IMR-90 (cell line): Measurements from ENCODE around the gene OSBPL3. TPM values are rescaled to one million over a fixed set of nuclear protein-coding genes. Genes with fewer than 3 reads are reported as not detected.

Experiments used
- ATAC-seq: fragments of 200-7000 bp; cut with Tn5 transposase; 2 replicates; pipeline ENCODE4 v1.9.1; 2020; ENCODE audit warnings: low read depth, mild to moderate bottlenecking, moderate library complexity
- BruUV-seq: library from RNA; stranded (reverse); fragments of 400-500 nt; replicated peaks from 2 replicates; lab custom pipeline; 2021; lab: Mats Ljungman, UMichigan
- CTCF ChIA-PET: fragments of 300-600 bp; formaldehyde crosslinking; extraction: SDS; loops from one replicate; lab custom pipeline; 2021; ENCODE audit warnings: antibody characterized with exemption; lab: Yijun Ruan, JAX
- POLR2A ChIA-PET: fragments of 300-600 bp; sonication (Branson Sonifier 250); formaldehyde crosslinking; loops from one replicate; lab custom pipeline; 2022; ENCODE audit warnings: antibody characterized with exemption; ENCODE audit not compliant: unreplicated experiment; lab: Charles Lee
- DNase-seq: peaks from one replicate; pipeline ENCODE4 v3.0.0; 2013
- H2AFZ ChIP-seq: replicated peaks from 2 replicates; pipeline ENCODE3; 2013; ENCODE audit warnings: low read length, mild to moderate bottlenecking; ENCODE audit not compliant: poor library complexity
- H2AK5ac ChIP-seq: 2 replicates; pipeline ENCODE4 v1.6.1; 2013; ENCODE audit warnings: low read depth, low read length, inconsistent platforms
- H2AK9ac ChIP-seq: replicated peaks from 2 replicates; pipeline ENCODE3; 2013; ENCODE audit warnings: mild to moderate bottlenecking, low read depth, low read length, moderate library complexity; ENCODE audit not compliant: poor library complexity
- H2BK120ac ChIP-seq: 2 replicates; pipeline ENCODE4 v1.6.1; 2013; ENCODE audit warnings: low read depth, low read length, inconsistent platforms
- H2BK15ac ChIP-seq: 3 replicates; pipeline ENCODE4 v1.6.1; 2013; ENCODE audit warnings: low read depth, low read length, inconsistent platforms
- H2BK20ac ChIP-seq: 2 replicates; pipeline ENCODE4 v1.6.1; 2013; ENCODE audit warnings: low read depth, mild to moderate bottlenecking, inconsistent platforms, low read length, moderate library complexity
- H2BK5ac ChIP-seq: 2 replicates; pipeline ENCODE4 v1.6.1; 2013; ENCODE audit warnings: mild to moderate bottlenecking, low read depth, low read length, inconsistent platforms; ENCODE audit not compliant: poor library complexity, severe bottlenecking
- H3K14ac ChIP-seq: replicated peaks from 2 replicates; pipeline ENCODE4 v1.6.1; 2013; ENCODE audit warnings: low read depth, low read length, inconsistent platforms
- H3K18ac ChIP-seq: 2 replicates; pipeline ENCODE4 v1.6.1; 2013; ENCODE audit warnings: low read depth, low read length, control low read depth
- H3K23ac ChIP-seq: 2 replicates; pipeline ENCODE4 v1.6.1; 2013; ENCODE audit warnings: low read depth, low read length, inconsistent platforms
- H3K27ac ChIP-seq: 2 replicates; pipeline ENCODE4 v1.5.1; 2013; ENCODE audit warnings: mild to moderate bottlenecking, control low read depth, low read length; ENCODE audit not compliant: insufficient read depth
- H3K27me3 ChIP-seq: 2 replicates; pipeline ENCODE4 v1.6.1; 2013; ENCODE audit warnings: low read length; ENCODE audit not compliant: control insufficient read depth, insufficient read depth
- H3K36me3 ChIP-seq: 2 replicates; pipeline ENCODE4 v1.6.1; 2013; ENCODE audit warnings: low read length, mixed read lengths; ENCODE audit not compliant: control insufficient read depth, insufficient read depth
- H3K4ac ChIP-seq: 2 replicates; pipeline ENCODE4 v1.6.1; 2013; ENCODE audit warnings: low read depth, low read length, inconsistent platforms
- H3K4me1 ChIP-seq: 2 replicates; pipeline ENCODE4 v1.6.1; 2013; ENCODE audit warnings: low read length, mixed read lengths; ENCODE audit not compliant: control insufficient read depth, insufficient read depth
- H3K4me2 ChIP-seq: 2 replicates; pipeline ENCODE4 v1.6.1; 2013; ENCODE audit warnings: low read depth, mild to moderate bottlenecking, control low read depth, low read length, moderate library complexity
- H3K4me3 ChIP-seq: 2 replicates; pipeline ENCODE4 v1.5.1; 2013; ENCODE audit warnings: low read depth, mild to moderate bottlenecking, control low read depth, low read length, moderate library complexity; ENCODE audit not compliant: insufficient read depth
- H3K56ac ChIP-seq: 2 replicates; pipeline ENCODE4 v1.6.1; 2013; ENCODE audit warnings: low read length, inconsistent platforms; ENCODE audit not compliant: insufficient read depth; ENCODE audit errors: extremely low read depth
- H3K79me1 ChIP-seq, 2 experiments: 2 replicates each; pipeline ENCODE4 v1.6.1; 2013; ENCODE audit warnings: low read length in 2 of 2, inconsistent platforms in 1 of 2, low read depth in 1 of 2
- H3K9ac ChIP-seq: 2 replicates; pipeline ENCODE4 v1.6.1; 2013; ENCODE audit warnings: low read depth, low read length, control low read depth
- H3K9me1 ChIP-seq: 2 replicates; pipeline ENCODE4 v1.6.1; 2013; ENCODE audit warnings: low read length, inconsistent platforms; ENCODE audit not compliant: insufficient read depth
- H3K9me3 ChIP-seq: 2 replicates; pipeline ENCODE4 v1.6.1; 2013; ENCODE audit warnings: low read length; ENCODE audit not compliant: control insufficient read depth, insufficient read depth
- H4K20me1 ChIP-seq: 2 replicates; pipeline ENCODE4 v1.6.1; 2013; ENCODE audit warnings: low read length, inconsistent platforms; ENCODE audit not compliant: insufficient read depth
- H4K5ac ChIP-seq: 2 replicates; pipeline ENCODE4 v1.6.1; 2013; ENCODE audit warnings: mild to moderate bottlenecking, low read depth, low read length, control low read depth
- H4K8ac ChIP-seq, 2 experiments: 2 replicates each; pipeline ENCODE4 v1.6.1; 2013; ENCODE audit warnings: low read depth in 2 of 2, low read length in 2 of 2, control low read depth in 1 of 2, inconsistent platforms in 1 of 2
- H4K91ac ChIP-seq: 2 replicates; pipeline ENCODE4 v1.6.1; 2013; ENCODE audit warnings: low read depth, low read length, inconsistent platforms; ENCODE audit not compliant: insufficient read depth
- FOS ChIP-seq: fragments of 150-350 bp; IDR thresholded peaks from 2 replicates; pipeline ENCODE4 v1.6.1; 2016; ENCODE audit warnings: low read depth, low read length
- MAFK ChIP-seq: IDR thresholded peaks from 2 replicates; pipeline ENCODE4 v1.6.1; 2012; ENCODE audit warnings: low read depth, low read length, improper control_type of control experiment
- MXI1 ChIP-seq: IDR thresholded peaks from 2 replicates; pipeline ENCODE4 v1.6.1; 2012; ENCODE audit warnings: low read depth, mild to moderate bottlenecking, low read length, moderate library complexity, borderline replicate concordance
- NFE2L2 ChIP-seq: fragments of 150-350 bp; IDR thresholded peaks from 2 replicates; pipeline ENCODE4 v1.6.1; 2016; ENCODE audit warnings: low read depth, mild to moderate bottlenecking, low read length
- WGBS, 2 experiments: methylation state at CpG; one replicate each; pipeline versions ENCODE4 v1.1.5 to v1.1.7; 2013; ENCODE audit warnings: missing lambda C conversion rate in 2 of 2; ENCODE audit not compliant: insufficient read length in 1 of 2; ENCODE audit errors: extremely low coverage in 2 of 2; 5-methylcytosine and 5-hydroxymethylcytosine counted together
- dilution Hi-C: fragments of 300-500 bp; cut with HindIII; formaldehyde crosslinking; loops from one replicate; pipeline ENCODE4 v1.14.3; 2018; ENCODE audit warnings: low sequenced_read_pairs; ENCODE audit not compliant: unreplicated experiment
- in situ Hi-C: fragments of 300-500 bp; cut with MboI; formaldehyde crosslinking; loops from 3 replicates; pipeline ENCODE4 v1.14.3; 2019; ENCODE audit warnings: low sequenced_read_pairs, inconsistent platforms, mixed read lengths
- intact Hi-C: fragments of 100-400 bp; cut with micrococcal nuclease; formaldehyde crosslinking; loops from 2 replicates; pipeline ENCODE4 v1.10.0; 2022
- polyA plus RNA-seq, 3 experiments: library from polyadenylated mRNA; depleted of rRNA; stranded (reverse); fragments of >200 nt; gene quantifications; 2 replicates each; pipeline ENCODE4 v1.2.3, GENCODE V29; 2012; ENCODE audit warnings: low replicate concordance in 1 of 3
- total RNA-seq: library from RNA; depleted of rRNA; stranded (reverse); fragments of >200 nt; gene quantifications from 2 replicates; pipeline ENCODE4 v1.2.3, GENCODE V29; 2012

Gene OSBPL3
- total and polyA plus RNA-seq, 2 of the 4 experiments (the other 2 are of a cell fraction): 18.0 to 29.9 TPM

DNA sequence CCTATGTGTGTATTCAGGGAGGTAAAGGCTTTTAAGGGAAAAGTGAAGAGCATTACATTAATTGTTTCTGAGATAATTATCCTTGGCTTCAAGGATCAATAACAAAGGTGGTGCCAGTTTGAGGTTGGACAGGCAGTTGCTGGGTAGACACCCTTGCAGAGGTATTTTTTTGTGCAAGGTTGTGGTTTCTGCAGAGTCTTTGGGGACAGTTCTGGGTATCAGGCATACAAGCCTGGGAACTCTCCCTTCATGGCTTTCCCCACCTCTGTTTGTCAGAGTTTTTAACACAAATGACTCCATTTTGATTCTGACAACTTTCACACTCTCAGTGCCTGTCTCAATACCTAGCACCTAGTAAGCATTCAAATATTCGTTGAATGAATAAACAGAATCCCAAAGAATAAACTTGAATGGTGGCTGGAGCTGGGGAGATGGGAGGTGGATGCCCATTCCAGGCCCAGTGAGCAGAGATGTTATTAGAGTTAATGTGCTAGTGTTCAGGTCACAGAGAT is 7.4 kb upstream of the OSBPL3 start:
- dilution Hi-C loops: no loop called here
- TF ChIP-seq MAFK (no peak), NFE2L2 (no peak), MXI1 (no peak), FOS (no peak)
- no peak overlapping the region for H2AK9ac ChIP-seq
- no peak overlapping the region for H3K56ac ChIP-seq
- H4K5ac ChIP-seq: no peak overlapping the region
- no peaks in the 10 kb centered on the region for H3K9me3 ChIP-seq
- no peak overlapping the region for H2BK120ac ChIP-seq
- no peak overlapping the region for H3K27ac ChIP-seq
- H3K14ac ChIP-seq: no peak overlapping the region
- H2BK15ac ChIP-seq: no peak overlapping the region
- no peaks in the 10 kb centered on the region for H3K9me1 ChIP-seq
- no peak overlapping the region for H3K9ac ChIP-seq
- WGBS, 2 experiments: no CpG with 5 or more reads among the region's 1 CpG
- ATAC-seq (no peak), DNase-seq (no peak)
- no peak overlapping the region for H4K91ac ChIP-seq
- no peak overlapping the region for H2BK5ac ChIP-seq
- no peaks in the 10 kb centered on the region for H4K20me1 ChIP-seq
- no peak overlapping the region for H2BK20ac ChIP-seq
- CTCF ChIA-PET: no interaction called here
- no peaks in the 10 kb centered on the region for H3K36me3 ChIP-seq
- intact Hi-C loops: loop anchor here (10.0 kb wide), 1 partner anchor 413 kb away; the partner anchor contains the start of gene PALS2
- H3K4ac ChIP-seq: no peak overlapping the region
- no peaks in the 10 kb centered on the region for H3K27me3 ChIP-seq
- H2AFZ ChIP-seq: no peak overlapping the region
- H3K18ac ChIP-seq: no peak overlapping the region
- no peak overlapping the region for H3K4me3 ChIP-seq
- H3K4me1 ChIP-seq: no peaks in the 10 kb centered on the region
- no peak overlapping the region for H3K23ac ChIP-seq
- H3K4me2 ChIP-seq: no peak overlapping the region
- H3K79me1 ChIP-seq: no peaks in the 10 kb centered on the region
- POLR2A ChIA-PET: no interaction called here
- no peak overlapping the region for H2AK5ac ChIP-seq
- no TSS peak for BruUV-seq
- no peak overlapping the region for H4K8ac ChIP-seq
- in situ Hi-C loops: loop anchor here (10.0 kb wide), 1 partner anchor 77 kb away; no protein-coding TSS in a partner anchor
